ENCODE results near the gene KIAA1671.

- TF ChIP-seq, protein P1, sequence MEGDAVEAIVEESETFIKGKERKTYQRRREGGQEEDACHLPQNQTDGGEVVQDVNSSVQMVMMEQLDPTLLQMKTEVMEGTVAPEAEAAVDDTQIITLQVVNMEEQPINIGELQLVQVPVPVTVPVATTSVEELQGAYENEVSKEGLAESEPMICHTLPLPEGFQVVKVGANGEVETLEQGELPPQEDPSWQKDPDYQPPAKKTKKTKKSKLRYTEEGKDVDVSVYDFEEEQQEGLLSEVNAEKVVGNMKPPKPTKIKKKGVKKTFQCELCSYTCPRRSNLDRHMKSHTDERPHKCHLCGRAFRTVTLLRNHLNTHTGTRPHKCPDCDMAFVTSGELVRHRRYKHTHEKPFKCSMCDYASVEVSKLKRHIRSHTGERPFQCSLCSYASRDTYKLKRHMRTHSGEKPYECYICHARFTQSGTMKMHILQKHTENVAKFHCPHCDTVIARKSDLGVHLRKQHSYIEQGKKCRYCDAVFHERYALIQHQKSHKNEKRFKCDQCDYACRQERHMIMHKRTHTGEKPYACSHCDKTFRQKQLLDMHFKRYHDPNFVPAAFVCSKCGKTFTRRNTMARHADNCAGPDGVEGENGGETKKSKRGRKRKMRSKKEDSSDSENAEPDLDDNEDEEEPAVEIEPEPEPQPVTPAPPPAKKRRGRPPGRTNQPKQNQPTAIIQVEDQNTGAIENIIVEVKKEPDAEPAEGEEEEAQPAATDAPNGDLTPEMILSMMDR (conservative IDR thresholded peaks at IDR 0.05; ENCODE audit: low read depth, low read length): no peak
- TF ChIP-seq EZH2 (IDR thresholded peaks at IDR 0.05; ENCODE audit: borderline replicate concordance, low read depth, low read length, poor library complexity, severe bottlenecking): no peak
Observed at GRCh38 chr22:25077964-25078363, 125.4 kb downstream of the KIAA1671 start.

All from A673 (cell line).